Measurements from ENCODE around the gene AP4E1. TPM values are rescaled to one million over a fixed set of nuclear protein-coding genes. Genes with fewer than 3 reads are reported as not detected.

The AP4E1 gene
- total RNA-seq, 4 donors from 2014 or later, result 6.8 to 12.1 (median 9.8) TPM

DNA sequence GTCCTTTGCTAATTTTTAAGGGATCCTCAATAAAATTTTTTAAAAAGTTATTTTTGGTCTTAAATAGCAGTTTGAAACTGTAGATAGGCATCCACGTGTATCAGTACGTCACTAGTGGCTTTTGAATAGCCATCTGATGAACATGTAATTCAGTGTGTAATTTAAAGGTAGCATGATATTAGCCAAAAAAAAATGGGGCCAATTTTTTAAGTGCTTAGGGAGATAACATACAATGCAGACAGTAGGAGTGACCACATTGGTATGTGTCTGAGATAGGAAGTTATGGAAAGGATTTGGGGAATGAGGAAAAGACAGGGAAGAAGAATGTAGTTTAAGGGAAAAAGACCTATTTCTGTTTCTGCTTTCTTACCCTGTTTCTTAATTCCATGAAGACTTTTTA lies 2.5 kb downstream of the AP4E1 start:
- TF ChIP-seq, protein P1, sequence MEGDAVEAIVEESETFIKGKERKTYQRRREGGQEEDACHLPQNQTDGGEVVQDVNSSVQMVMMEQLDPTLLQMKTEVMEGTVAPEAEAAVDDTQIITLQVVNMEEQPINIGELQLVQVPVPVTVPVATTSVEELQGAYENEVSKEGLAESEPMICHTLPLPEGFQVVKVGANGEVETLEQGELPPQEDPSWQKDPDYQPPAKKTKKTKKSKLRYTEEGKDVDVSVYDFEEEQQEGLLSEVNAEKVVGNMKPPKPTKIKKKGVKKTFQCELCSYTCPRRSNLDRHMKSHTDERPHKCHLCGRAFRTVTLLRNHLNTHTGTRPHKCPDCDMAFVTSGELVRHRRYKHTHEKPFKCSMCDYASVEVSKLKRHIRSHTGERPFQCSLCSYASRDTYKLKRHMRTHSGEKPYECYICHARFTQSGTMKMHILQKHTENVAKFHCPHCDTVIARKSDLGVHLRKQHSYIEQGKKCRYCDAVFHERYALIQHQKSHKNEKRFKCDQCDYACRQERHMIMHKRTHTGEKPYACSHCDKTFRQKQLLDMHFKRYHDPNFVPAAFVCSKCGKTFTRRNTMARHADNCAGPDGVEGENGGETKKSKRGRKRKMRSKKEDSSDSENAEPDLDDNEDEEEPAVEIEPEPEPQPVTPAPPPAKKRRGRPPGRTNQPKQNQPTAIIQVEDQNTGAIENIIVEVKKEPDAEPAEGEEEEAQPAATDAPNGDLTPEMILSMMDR (IDR thresholded peaks at IDR 0.05; ENCODE audit: low read depth), result no peak

DNA sequence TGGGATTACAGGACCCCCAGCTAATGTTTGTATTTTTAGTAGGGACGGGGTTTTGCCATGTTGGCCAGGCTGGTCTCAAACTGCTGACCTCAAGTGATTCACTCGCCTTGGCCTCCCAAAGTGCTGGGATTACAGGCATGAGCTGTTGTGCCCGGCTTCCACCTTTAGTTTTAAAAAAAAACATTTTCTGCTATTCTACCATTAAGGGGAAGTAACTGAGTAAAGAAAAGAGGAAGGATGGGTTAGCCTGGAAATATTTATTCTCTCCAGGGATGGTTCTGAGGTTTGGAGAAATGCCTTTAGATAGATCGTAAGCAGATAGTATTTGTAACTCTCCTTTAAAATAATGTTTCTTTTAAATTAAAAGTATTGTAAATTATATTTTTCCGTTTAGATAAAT lies 3.1 kb downstream of the AP4E1 start:
- TF ChIP-seq, protein P1 (IDR thresholded peaks at IDR 0.05; ENCODE audit: low read depth), result no peak

DNA sequence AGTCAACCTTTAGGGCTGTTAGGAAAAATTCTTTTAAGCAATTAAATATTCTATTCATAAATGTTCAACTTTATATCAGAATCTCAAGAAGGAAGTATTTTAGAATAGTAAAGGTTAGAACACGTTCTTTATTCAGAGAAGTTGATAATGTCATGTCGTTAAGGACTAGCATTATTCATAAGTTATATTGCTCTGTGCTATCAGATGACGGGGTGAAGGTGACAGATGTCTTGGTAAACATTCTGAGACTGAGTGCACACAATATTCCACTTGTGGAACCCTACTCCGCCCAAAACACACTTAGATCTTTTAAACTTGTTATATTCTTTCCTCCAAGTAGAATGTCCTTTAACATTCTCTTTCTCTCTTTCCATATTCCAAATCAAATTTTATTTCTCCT lies 7.9 kb downstream of the AP4E1 start:
- TF ChIP-seq, protein P1 (IDR thresholded peaks at IDR 0.05; ENCODE audit: low read depth), result no peak

DNA sequence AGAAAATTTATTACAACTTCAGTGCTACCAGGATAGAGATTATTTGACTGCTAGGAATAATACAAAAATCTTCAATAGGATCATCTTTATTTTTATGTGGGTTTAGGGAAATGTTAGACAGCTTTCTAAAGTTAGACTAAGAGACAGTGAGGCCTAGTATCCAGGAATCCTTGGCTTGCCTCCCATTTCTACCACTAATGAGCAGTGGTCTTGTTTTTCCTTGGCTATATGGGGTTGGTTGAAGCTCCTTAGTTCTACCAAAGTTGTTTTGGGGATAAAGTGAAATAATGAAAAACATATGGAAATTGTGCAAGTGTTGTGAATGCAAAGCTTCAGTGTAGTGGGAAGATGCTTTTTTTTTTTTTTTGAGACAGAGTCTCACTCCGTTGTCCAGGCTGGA lies 16.8 kb downstream of the AP4E1 start:
- TF ChIP-seq, protein P1 (IDR thresholded peaks at IDR 0.05; ENCODE audit: low read depth), result no peak

DNA sequence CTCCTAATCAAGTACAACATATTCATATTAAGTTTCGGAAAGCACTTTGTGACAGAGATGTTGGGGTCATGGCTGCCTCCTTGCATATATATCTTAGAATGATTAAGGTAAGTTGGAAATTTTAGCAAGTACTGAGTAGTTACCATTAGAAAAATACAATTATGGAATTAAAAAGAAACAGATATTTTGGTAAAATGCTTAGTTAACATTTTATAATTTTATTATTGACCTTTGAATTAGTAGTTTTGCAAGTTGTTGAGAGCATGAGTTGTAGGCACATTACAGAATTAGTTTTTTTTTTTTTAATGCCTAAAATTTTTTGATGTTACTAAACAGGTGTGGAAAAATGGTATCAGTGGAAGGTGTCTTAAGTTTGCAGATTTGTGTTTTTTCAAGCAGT lies 20.6 kb downstream of the AP4E1 start:
- TF ChIP-seq, protein P1 (IDR thresholded peaks at IDR 0.05; ENCODE audit: low read depth), result no peak

DNA sequence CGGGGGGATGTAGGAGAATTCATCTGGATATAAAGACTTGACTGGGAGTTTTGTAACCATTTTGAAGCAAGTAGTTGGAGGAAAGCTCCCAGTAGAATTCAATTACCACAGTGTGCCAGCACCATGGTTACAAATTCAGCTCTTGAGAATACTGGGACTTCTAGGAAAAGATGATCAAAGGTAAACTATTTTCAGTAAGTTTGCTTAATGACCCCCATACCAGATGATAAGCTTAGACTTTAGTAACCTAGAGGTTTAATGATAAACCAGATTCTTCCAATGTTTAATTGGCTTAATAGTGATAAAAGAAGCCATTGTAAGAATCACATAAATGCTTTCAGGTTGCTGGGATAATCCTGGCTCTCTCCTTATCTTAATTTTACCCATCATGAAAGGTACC lies 22.3 kb downstream of the AP4E1 start:
- TF ChIP-seq, protein P1 (IDR thresholded peaks at IDR 0.05; ENCODE audit: low read depth), result no peak

DNA sequence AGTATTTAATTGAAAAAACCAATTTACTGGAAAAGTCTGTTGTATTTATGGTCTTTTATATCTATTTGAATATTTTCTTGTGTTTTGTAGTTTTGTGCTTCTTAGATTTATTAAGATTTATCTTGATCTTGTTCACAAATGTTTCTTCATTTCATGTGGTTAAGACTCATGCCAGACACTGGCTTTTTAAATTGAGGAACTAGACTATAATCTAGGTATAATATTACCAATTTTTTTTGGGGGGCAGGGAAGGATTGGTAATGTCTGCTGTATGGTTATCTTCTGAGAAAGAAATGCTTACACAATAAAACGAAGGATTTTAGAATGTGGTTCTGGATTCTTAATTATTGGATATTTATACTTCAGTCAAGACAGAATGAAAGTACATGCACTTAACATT lies 24.9 kb downstream of the AP4E1 start:
- TF ChIP-seq, protein P1 (IDR thresholded peaks at IDR 0.05; ENCODE audit: low read depth), result no peak
